Esophagus squamous epithelium (tissue), 5 donors: Measurements from ENCODE around the gene GLS. TPM values are rescaled to one million over a fixed set of nuclear protein-coding genes. Genes with fewer than 3 reads are reported as not detected.

ENCODE experiments used
- DNase-seq: peaks from one replicate; lab custom pipeline; 2025; lab: John Stamatoyannopoulos, UW
- H3K27ac ChIP-seq, 4 donors: fragments of 200-600 bp; sonication (generic); one replicate each; pipeline ENCODE4 v1.5.1; 2016 to 2019; ENCODE audit warnings: mild to moderate bottlenecking in 1 of 4
- H3K27me3 ChIP-seq, 4 donors: fragments of 200-600 bp; sonication (generic); 1 replicate in 3 of 4; 2 replicates in 1 of 4; pipeline versions ENCODE4 v1.5.1 to v1.6.0; 2017 to 2021; ENCODE audit warnings: antibody characterized with exemption in 1 of 4
- H3K36me3 ChIP-seq, 3 donors: fragments of 200-600 bp; sonication (generic); one replicate each; pipeline ENCODE4 v1.5.1; 2016 to 2019
- H3K4me1 ChIP-seq, 3 donors: fragments of 200-600 bp; sonication (generic); one replicate each; pipeline ENCODE4 v1.5.1; 2017 to 2019
- H3K4me3 ChIP-seq, 4 donors: fragments of 200-600 bp; sonication (generic); 1 replicate in 3 of 4; 2 replicates in 1 of 4; pipeline ENCODE4 v1.5.1; 2016 to 2019; ENCODE audit warnings: mild to moderate bottlenecking in 2 of 4, moderate library complexity in 1 of 4
- H3K9me3 ChIP-seq, 3 donors: fragments of 200-600 bp; sonication (generic); one replicate each; pipeline ENCODE4 v1.5.1; 2016 to 2019
- POLR2A ChIP-seq, 4 donors: fragments of 450-650 bp; IDR thresholded peaks; one replicate each; pipeline ENCODE4 v1.6.1; 2017; ENCODE audit warnings: antibody characterized with exemption in 4 of 4, mild to moderate bottlenecking in 4 of 4, moderate library complexity in 3 of 4
- WGBS, 2 donors: methylation state at CpG; one replicate each; pipeline ENCODE4 v1.1.5; 2018; 5-methylcytosine and 5-hydroxymethylcytosine counted together
- intact Hi-C: fragments of 100-400 bp; cut with DNase I; formaldehyde crosslinking; loops from one replicate; pipeline ENCODE4 v1.15.0; 2022
- total RNA-seq, 4 donors: library from RNA; depleted of rRNA; stranded (reverse); fragments of >200 nt; gene quantifications; one replicate each; pipeline ENCODE4 v1.1.0, GENCODE V29; 2016
- TF ChIP-seq, protein P1 (sequence below), 6 experiments: fragments of 450-650 bp in 4 of 6; fragments of 200-600 bp in 2 of 6; sonication (generic) in 2 of 6; IDR thresholded peaks; one replicate each; pipeline ENCODE4 v1.5.1; 2016 to 2019; ENCODE audit warnings: antibody characterized with exemption in 6 of 6, mild to moderate bottlenecking in 4 of 6, moderate library complexity in 4 of 6
- donor health status: DM: yes; HTN: yes; CAD: no.

Gene GLS
- total RNA-seq, 4 donors from 2014 or later = 22.0 to 84.1 (median 45.9) TPM

DNA sequence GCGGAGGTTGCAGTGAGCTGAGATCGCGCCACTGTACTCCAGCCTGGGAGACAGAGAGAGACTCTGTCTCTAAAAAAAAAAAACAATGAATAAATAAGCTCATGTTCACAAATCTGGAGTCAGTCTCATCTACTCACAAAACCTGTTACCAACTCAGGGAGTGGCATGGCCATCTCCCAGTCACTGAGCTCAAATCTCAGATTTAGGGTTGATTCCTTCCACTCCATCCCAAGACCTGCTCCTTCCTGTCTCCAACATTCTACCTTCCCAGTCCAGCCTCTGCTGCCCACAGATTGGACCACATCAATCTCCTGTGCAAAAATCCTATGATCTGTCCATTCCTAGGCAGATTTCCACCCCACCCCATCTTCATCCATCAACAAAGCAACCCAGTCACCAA is 131.7 kb downstream of the GLS start:
- no peaks in the 10 kb centered on the region for H3K27me3 ChIP-seq
- intact Hi-C loops = no loop called here
- no peaks in the 10 kb centered on the region for H3K9me3 ChIP-seq
- DNase-seq = no peak
- 89 to 91% methylated on average over 3 of the region's 3 CpGs for WGBS, 2 donors
- H3K27ac ChIP-seq = peak overlapping the region in 2 of 4 donors; percentile 30 to 94
- peak overlapping the region in 2 of 4 donors; percentile 84 to 90 for H3K4me3 ChIP-seq
- no peak for TF ChIP-seq POLR2A (IDR thresholded peaks at IDR 0.05)
- TF ChIP-seq, protein P1, sequence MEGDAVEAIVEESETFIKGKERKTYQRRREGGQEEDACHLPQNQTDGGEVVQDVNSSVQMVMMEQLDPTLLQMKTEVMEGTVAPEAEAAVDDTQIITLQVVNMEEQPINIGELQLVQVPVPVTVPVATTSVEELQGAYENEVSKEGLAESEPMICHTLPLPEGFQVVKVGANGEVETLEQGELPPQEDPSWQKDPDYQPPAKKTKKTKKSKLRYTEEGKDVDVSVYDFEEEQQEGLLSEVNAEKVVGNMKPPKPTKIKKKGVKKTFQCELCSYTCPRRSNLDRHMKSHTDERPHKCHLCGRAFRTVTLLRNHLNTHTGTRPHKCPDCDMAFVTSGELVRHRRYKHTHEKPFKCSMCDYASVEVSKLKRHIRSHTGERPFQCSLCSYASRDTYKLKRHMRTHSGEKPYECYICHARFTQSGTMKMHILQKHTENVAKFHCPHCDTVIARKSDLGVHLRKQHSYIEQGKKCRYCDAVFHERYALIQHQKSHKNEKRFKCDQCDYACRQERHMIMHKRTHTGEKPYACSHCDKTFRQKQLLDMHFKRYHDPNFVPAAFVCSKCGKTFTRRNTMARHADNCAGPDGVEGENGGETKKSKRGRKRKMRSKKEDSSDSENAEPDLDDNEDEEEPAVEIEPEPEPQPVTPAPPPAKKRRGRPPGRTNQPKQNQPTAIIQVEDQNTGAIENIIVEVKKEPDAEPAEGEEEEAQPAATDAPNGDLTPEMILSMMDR (IDR thresholded peaks at IDR 0.05) = no peak
- H3K36me3 ChIP-seq = peaks cover 0 to 35% (median 1%) of the 10 kb centered on the region in 3 donors
- peaks cover 25 to 42% (median 31%) of the 10 kb centered on the region in 3 donors for H3K4me1 ChIP-seq

DNA sequence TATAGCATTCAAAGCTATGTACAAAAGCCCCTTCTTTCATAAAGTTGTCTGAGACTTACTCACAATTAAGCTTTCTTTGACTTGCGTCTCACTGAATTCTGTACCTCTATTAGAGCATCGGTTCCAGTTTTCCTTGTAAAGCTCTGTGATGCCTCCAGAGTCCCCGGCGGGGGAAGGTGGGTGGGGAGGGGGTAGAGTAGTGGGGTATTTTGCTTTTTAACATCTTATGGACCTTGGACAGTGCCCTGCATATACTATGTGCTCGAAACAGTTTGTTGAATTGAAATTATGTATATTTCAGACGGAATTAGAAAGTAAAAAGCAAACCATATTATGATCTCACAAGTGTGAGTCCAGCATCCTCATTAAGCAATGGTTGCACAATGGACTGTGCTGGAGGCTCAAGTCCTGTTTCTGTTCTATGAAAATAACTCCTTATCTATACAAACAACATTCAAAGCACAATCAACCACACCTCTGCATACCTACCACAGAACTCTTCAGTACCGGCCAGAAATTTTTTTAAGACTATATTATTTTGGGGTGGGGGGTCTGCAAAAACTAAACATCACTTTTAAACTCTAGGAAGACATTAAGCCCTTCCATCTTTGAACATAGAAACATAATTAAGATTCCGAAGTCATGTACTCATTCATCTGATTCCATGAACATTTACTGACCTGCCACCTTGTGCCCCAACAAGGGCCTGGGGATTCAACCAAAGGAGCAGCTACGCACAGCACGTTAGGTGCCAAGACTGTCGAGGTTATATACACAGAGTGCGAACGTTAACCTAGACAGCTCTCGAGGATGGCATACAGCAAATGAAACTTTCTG is 132.4 kb downstream of the GLS start:
- TF ChIP-seq POLR2A (IDR thresholded peaks at IDR 0.05) = no peak
- TF ChIP-seq, protein P1 (IDR thresholded peaks at IDR 0.05) = no peak
- no peaks in the 10 kb centered on the region for H3K9me3 ChIP-seq
- peaks cover 0 to 27% (median 0%) of the 10 kb centered on the region in 3 donors for H3K36me3 ChIP-seq
- WGBS, 2 donors = 16 to 22% methylated on average over 12 to 14 of the region's 14 CpGs
- peak overlapping the region; percentile 88 to 96 (median 94) for H3K27ac ChIP-seq
- no peak for DNase-seq
- intact Hi-C loops = no loop called here
- no peaks in the 10 kb centered on the region for H3K27me3 ChIP-seq
- peak overlapping the region; percentile 79 to 90 (median 83) for H3K4me3 ChIP-seq
- peaks cover 25 to 42% (median 31%) of the 10 kb centered on the region in 3 donors for H3K4me1 ChIP-seq

DNA sequence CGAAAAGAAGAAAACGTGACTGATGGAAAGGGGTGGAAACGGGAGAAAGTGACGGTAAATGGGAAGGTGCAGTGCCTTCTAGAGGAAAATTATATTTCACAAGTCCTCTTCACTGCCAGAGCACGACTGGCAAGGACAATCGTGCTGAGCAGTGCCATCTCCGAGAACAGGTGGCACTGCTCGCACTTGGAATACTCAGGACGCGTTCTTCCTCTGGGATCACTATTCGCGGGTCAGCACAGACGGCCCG is 133.0 kb downstream of the GLS start:
- Histone ChIP-seq H3K36me3 (peaks cover 0 to 22% (median 0%) of the 10 kb centered on the region in 3 donors), H3K27ac (peak overlapping the region; percentile 88 to 96 (median 94)), H3K9me3 (no peaks in the 10 kb centered on the region), H3K4me1 (peaks cover 25 to 42% (median 31%) of the 10 kb centered on the region in 3 donors), H3K4me3 (peak overlapping the region; percentile 79 to 90 (median 83)), H3K27me3 (no peaks in the 10 kb centered on the region)
- no peak for DNase-seq
- intact Hi-C loops = no loop called here
- WGBS, 2 donors = 0 to 2% methylated on average over 10 to 14 of the region's 14 CpGs
- TF ChIP-seq, protein P1 (IDR thresholded peaks at IDR 0.05) = no peak
- TF ChIP-seq POLR2A (IDR thresholded peaks at IDR 0.05) = no peak

DNA sequence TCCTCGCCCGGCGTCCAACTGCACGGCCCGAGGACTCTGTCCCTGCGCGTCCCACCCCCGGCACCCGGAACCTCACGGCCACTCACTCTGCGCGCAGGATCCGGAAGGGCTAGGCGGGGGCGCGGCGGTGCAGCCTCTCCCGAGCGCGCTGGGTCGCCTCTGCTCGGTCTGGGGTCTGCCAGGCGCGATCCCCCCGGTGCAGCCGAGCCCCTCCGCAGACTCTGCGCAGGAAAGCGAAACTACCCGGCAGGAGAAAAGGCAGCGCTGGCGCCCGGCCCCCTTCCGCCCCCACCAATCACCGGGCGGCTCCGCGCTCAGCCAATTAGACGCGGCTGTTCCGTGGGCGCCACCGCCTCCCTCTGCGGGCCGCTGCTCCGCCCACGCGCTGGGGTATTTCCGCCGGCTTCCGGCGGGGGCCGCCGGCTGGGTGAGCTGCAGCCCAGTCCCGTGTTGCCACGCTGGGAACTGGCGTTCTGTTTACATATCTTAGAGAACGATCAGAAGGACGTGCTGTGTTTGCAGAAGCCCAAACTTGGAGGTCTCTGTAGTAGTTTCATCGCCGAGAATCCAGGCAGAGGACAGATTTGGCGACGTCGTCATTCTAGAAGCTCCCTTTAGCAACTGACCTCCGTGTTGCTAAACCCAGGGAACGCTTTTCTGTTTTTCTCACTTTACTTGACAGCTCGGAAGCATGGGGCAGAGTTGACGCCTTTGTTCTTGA is 133.5 kb downstream of the GLS start, which contains the start of gene STAT1:
Gene STAT1 (minus strand): TSS at position 240 of the 721 bp plus-strand sequence. CDS start 4,168 bp downstream, outside the sequence.
- TF ChIP-seq POLR2A (IDR thresholded peaks at IDR 0.05) = peak in 3 of 4 donors; percentile 49 to 95 (median 90)
- TF ChIP-seq, protein P1 (IDR thresholded peaks at IDR 0.05) = peak in 5 of 6 experiments; percentile 9 to 27 (median 17)
- H3K4me3 ChIP-seq = peak within 1 kb of the TSS; percentile 79 to 90 (median 83)
- H3K27me3 ChIP-seq = no peaks in the 10 kb centered on the region
- WGBS, 2 donors = 1% methylated on average over 20 to 26 of the region's 68 CpGs
- DNase-seq = peak; percentile 40
- H3K9me3 ChIP-seq = no peaks in the 10 kb centered on the region
- peaks cover 25 to 42% (median 31%) of the 10 kb centered on the region in 3 donors for H3K4me1 ChIP-seq
- peak within 1 kb of the TSS; percentile 88 to 96 (median 94) for H3K27ac ChIP-seq
- intact Hi-C loops = no loop called here
- H3K36me3 ChIP-seq = peaks cover 0 to 17% (median 0%) of the 10 kb centered on the region in 3 donors
